ENCODE data around the gene PTPRM.

Gene PTPRM

DNA sequence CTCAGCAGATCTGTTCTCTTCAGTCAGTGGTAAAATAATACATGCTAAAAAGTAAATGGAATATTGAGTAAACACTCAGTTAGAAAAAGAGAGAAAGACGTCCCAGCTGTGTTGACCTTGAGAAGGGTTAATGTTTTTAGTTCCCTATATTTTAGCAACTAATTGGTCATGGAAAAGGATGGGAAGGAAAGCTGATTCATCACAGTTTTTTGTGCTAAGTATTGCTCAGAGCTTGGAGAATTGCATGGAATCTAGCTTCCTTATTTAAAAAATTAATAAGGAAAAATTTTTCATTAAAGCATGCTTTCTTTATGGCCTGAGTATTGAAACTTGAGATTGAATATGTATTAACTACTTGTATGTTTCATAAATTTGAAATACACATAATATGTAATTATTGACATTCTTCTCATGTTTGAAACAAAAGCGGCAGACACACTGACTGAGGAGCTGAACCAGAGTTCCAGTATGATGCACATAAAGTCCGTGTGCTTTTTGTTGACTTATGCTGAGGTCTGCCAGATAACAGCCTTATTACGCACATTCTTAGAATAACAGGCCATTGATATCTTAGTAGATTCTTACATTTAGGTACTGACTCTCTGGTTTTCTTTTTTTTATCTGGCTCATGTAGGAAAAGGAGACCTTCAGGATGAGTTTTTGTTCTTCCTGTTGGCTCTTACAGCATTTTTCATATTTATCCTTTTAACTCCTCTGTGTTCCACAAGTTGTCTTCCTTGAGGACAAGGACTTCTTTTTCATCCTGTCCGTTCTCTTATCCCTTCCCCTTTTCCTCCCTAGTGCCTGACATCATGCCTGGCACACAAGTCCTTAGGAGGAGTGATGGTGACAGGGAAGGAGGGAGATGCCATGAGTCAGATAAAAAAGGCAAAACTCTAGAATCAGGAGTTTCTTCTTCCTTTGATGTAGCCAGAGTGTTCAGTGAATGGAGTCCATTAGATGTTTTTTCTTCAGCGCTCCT is 194.1 kb downstream of the PTPRM start:
- no peak for DNase-seq

DNA sequence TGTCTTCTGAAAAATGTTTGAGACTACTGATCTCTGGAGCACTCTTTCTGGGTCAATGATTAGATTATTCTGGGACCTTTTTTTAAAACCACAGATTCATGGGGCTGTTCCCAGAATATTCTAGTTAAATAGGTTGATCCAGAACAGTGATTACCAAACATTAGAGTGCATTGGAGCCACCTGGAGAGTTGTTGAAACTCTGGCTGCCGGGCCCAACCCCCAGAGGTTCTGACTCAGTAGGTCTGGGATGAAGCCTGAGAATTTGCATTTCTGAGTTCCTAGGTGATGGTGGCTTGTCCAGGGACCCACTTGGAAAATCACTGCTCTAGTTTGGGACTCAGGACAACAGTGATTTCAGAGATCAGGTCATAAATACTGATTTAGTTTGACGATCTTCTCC is 197.3 kb downstream of the PTPRM start:
- DNase-seq, result no peak

DNA sequence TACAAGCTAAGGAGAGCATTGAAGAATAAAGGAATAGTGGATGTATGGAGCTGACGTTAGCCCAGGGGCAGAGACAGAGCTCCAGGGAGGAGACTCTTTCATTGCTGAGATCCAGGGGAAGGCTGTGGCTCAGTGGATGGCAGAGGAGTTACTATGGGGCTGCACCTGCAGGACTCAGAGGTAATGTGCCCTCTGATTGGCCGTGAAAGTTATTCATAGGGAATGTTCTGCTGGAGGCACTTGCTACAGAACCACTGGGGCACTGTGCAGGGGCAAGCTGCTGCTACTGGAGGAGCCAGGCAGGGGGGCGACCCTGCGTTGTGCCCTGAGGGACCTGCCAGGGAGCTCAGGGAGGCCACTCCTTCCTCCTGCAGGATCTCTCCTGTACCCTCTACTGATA is 199.2 kb downstream of the PTPRM start:
- no peak for DNase-seq

DNA sequence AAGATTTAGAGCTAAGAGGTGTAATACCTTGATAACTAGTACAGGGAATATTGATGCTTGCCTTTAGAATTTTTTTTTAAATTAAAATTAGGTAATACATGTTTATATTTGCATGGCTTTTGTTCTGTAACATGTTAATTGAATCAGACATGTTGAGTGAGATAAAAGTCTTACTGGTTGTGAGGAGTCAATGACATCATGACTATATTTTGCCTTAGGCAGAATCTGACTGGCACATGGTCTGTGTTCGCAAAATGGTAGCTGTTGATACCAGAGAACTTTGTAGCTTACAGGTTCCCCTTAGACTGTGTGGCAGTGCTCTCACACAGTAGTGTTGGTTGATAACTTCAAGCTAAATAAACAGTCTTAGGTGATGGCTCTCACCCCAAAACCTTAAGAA is 199.7 kb downstream of the PTPRM start:
- no peak for DNase-seq

DNA sequence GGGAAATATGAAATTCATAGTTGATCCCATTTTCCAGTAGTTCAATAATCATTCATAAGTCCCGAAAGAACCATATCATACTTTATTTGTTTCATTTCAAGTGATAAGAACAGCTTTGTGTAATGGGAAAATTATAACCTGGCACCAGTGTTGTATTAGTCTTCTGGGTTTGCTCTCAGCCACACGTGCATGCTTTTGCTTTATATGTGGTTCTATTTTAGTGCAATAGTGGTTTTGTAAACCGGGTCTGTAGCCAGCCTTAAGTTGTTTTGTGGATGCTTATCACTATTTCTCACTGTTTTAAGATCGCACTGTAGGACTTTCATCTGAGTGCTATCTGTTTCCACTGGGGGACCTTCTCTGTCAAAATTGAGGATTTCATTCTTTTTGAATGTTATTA is 203.8 kb downstream of the PTPRM start:
- no peak for DNase-seq

DNA sequence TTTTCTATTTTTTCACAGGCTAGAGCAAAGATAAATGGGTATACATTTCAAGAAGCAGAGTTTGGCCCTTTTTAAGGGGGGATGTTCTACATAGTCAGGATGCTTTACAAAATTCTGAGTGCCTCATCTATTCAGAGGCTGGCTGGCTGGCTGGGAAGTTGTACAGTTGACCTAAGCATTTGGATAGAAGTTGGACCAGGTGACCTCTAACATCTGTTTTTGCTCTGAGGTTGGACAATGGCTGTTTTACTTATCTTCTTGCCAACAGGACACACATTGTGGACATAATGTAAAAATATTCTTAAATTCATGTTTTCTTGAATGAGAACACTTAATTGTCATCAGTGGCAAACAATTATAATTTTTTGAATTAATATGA is 205.4 kb downstream of the PTPRM start:
- no peak for DNase-seq

DNA sequence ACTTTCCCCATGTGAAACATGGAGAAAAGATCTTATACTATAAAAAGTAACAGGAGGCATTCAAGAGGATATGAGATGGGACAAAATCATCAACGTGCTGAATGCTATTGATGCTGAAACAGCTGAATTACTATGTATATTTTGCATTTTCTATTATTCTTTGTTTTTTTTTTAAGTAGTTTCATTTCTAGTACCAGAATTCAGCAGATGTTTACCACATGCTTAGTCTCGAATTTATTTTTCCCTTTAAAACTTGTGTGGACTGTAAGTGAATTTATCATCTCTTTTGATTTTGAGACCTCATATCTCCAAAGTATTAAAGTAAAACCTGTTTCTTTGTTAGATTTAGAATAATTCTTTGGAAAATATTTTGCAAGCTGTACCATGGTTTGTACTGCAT is 205.8 kb downstream of the PTPRM start:
- DNase-seq, result no peak

DNA sequence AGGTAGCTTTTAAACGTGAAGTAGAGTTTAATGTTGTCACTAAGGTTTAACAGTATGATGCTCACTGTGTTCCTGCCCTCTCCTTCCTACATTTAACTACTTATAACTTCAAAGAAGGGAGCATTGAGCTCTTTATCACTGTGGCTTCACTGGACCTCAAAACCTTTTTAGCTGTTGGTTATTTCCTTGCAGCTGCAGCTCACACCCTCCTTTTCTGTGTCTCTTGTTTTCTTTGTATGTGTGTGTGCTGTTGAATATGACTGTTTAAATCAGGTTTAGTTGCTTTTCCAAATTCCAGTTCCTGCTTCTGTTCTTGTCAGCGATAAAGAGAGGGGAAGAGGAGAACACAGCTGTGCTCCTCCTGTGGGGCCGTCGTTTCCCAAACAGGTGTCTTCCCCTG is 208.0 kb downstream of the PTPRM start:
- no peak for DNase-seq

DNA sequence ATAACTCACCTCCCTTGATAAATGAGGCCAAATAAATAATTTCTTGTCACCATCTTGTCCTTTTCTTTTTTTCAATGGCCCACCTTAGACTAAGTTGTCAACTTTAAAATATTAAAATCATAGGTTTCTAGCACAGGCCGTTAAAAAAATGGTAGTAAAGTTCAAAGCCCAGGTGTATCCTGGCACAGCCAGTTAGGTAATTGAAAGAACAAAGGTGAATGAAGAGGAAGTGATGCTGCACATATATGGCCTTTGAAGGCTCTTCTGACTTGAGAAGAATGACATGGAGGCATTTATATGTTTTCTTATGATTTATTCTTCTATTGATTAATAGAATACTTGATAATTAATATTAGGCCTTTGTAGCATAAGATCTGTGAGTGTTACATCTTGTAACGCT is 208.7 kb downstream of the PTPRM start:
- DNase-seq, result no peak

DNA sequence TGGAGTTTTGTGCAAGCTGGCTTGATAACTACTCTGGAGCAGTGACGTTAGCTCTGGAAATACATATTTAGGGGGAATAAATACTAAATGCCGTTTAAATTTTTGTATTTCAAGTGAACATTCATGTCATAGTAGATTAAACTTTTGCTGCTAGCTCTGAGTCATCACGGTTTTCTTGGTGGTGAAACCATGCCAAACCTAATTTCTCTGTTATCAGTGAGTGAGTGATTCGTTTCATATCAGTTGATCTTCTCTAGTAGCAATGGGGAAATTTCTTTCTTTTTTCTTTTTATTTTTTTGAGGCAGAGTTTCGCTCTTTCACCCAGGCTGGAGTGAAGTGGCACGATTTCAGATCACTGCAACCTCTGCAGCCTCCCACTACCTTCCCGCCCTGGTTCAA is 211.1 kb downstream of the PTPRM start:
- DNase-seq, result no peak

DNA sequence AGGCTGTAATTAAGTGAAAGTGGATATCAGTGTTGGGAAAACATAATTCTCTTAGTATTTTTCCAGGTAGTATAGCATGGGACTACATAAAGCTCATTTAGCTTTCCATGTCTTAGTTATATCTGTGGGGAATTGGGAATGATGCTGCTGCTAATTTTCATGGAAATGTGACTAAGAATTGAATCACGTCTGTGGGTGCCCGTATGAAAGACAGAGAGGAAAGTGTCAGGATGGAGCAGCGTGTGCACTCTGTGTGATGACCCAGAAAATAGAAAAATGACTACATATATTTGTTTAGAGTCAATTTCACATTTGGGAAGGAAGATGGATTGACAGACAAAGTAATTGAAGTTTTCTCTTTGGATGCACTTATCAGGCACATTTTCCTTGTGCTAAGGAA is 212.1 kb downstream of the PTPRM start:
- no peak for DNase-seq

DNA sequence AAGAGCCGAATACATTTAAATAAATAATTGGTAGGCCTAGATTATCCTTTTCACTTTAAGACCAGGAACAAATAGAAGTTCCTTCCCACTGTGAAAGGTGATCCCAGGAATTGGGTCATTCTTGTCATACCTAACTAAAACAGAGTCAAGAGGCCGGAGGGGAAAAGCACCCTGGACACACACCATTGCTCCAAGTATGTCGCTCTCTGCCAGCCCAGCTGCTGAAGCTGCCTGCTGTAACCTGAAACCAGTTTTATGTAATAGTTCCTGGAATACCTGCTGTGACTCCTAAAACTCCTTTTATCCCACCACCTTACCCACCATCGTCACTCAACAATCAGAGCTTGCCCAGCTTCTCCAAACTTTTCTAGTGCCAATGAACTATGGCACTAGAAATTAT is 217.1 kb downstream of the PTPRM start:
- no peak for DNase-seq

DNA sequence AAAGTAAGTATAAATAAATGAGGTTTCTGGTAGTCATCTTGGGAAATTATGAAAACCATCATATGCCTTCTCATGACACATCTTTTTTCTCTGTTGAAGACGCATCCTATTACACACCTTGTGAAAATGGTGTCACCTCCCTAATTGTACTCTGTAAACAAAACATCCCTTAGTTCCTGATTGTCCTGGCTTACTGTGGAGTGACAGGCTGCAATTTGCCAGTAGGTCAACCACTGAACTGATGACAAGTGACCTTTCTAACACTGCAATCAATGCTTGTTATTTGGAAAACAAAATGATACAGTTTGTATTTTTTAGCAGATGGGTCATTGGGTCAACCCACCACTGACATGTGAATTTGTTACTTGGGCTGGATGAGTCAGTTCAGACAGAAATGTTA is 219.5 kb downstream of the PTPRM start:
- no peak for DNase-seq

DNA sequence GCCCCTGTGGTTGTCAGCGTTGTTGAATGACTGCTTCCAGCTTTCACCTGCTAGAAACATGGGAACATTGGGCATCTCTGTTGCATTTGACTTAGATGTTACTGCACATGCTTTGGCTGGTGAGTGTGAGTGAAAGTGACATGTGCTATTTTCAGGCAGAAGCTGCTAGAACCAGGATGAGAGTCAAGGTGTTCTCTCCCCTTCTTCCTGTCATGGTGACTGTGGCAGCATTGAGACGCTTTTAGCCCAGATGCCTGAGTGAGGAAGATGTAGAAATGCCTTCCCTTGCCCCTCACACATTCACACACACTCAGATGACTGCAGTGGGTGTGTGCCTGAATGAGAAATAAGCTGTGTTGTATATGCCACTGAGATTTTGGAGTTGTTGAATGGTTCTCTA is 220.2 kb downstream of the PTPRM start:
- DNase-seq, result no peak

DNA sequence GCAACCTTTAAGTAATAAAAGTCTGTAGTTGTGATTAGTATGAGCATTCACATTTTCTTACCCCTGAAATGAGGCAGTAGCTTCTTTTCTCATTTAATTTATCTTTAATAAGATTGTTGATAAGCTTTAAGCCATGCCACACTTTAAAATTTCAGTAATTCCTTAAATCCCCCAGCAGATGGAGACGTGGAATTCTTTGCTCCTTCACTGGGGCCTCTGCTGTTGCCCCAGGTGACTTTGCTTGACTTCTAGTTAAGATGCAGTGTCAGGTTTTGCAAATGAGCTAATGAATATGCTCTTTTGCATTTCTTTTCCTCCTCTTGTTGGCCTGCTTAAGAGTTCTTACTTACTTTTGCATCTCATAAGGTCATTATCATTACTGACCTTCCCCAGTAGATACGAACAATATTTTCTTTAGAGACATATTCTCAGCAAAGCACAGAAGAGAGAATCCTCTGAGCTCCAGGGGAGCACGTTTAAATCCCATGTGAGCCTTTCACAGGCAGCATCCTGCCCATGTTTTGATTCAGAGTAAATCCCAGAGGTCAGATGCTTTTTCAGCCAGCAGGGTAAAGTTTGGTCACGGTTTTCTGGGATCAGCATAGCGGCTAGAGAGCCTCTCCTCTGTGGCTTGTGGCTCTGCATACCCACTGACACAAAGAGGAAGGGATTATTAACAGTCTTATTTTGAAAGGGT is 222.9 kb downstream of the PTPRM start:
- peak; percentile 33 for DNase-seq

DNA sequence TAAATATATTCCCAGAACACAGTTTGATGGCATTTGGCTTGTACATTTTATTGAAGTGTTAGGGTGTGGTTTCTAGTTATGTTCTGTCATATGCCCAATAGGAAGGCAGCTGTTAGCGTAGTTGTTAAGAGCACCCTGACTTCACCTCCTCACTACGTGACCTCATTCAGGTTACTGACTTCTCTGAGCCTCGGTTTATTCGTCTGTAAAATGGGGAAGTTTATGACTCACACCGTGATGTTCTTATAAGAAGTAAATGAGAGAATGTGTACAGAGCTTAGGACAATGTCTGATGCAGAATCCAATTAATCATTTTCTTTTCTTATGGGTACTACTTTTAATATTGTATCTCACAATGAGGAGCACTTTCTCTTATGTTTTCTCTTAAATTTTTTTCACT is 226.0 kb downstream of the PTPRM start:
- DNase-seq, result no peak

DNA sequence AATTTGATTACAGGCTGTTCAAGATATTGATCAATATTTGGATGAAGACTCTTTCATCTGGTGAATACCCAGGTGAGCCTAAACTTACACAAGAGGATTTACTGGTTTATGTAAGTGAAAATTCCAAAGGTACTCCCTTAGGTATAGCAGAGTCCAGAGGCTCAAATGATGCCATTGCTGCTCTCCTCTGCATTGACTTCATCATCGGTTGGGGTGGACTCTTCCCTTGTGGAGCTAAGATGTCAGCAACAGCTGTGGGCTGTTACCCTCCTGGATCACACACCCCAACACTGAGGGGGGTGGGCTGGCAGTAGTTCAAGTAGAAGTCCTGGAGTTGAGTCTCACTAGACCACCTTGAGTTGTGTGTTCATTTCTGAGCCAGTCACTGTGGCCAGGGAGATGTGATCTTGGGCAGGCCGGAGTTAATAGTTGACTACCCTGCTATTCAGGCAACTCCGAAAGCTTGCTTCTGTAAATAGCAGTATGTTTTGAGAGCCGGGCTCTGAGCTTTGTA is 236.9 kb downstream of the PTPRM start:
- DNase-seq, result no peak

DNA sequence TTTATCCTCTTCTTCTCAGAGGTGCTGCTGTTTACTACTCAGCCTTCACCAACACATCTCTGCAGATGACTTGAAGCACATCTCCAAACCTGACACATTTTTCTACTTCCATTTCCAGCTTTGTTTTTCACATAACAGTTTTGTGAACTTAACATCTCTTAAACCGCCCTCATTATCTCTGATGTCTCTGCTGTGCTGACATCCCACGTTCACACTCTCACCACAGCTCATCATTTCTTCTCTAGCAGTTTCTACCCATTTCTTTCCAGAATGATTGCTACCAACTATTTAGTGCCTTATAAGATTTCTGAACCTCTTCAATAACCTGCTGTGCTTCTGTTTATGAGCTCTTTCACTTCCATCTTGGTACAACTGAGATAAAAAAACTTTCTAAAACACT is 238.0 kb downstream of the PTPRM start:
- no peak for DNase-seq

DNA sequence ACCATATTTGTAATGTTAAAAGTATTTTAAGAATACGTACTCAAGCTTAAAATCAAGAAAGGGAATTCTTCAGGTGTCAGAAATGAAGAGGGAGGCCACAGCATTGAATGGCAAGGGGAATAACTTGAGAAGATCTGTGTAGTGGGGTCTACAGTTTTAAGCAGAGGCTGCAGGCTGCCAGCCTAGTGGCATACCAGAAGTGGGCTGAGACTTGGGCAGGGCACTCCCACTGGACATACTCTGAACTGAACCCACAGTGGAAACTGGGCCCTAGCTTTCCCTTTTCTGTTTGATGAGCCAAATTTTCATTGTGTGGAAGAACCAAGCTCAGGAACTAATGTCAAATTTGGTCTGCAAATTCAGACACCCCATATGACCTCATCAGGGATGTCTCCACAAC is 238.8 kb downstream of the PTPRM start:
- no peak for DNase-seq

DNA sequence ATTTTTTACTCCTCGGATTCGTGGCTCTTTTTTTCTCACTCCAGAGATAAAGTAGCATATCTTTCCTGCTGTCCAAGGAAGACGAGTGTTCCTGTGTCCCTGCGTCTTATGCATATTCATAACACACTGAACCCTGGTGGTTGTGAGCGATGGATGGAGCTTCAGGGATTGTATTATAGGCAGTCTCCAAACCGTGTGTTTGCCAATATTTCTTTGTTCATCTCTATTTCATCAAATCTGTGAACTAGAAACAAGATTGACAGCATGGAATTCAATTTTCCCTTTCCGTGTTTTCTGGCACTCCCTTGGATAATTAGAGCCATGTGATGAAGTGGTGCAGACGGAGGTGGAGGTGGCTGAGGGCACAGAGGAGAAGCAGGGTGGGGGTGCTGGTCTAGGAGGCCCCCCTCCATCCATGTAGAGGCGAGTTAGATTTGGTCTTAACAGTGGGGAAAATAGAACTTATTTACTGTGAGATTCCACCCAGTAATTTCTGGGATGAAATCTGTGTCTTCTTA is 240.9 kb downstream of the PTPRM start:
- DNase-seq, result no peak

DNA sequence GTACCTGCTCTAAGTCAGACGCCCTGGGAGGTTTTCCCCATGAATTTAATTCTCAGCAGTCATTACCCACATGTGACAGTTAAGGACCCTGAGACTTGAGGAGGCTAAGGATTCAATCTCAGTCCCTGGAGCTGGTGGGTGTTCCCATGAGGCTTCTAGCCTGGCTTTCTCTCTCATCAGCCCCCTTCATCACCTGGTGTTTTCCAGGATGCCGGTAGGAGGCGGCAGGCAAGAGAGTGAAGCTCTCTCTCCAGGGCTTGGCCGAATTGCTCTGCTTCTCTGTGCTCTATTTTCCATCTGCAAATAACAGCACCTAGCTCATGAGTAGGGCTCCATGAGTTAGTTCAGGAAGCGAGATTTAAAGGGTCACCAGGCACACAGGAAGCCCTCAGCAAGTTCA is 241.9 kb downstream of the PTPRM start:
- DNase-seq, result no peak

DNA sequence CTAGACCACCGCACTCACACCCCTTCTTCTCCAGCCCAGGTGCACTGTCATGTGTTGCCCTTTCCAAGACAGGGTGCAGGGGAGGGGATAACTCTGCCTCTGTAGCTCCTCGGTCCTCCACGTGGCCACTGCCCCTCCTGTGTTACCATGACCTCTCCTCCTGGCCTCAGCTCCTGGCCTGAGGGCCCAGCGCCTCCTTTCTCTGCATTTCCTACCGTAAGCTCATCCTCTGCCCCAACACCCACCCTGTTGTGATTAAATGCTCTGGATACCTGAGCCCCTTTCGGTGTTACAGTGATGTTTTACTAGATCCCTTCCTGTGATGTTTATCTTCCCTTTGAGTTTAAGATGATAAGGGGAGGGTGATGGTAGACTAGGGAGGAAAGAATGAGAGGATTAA is 242.3 kb downstream of the PTPRM start:
- no peak for DNase-seq

DNA sequence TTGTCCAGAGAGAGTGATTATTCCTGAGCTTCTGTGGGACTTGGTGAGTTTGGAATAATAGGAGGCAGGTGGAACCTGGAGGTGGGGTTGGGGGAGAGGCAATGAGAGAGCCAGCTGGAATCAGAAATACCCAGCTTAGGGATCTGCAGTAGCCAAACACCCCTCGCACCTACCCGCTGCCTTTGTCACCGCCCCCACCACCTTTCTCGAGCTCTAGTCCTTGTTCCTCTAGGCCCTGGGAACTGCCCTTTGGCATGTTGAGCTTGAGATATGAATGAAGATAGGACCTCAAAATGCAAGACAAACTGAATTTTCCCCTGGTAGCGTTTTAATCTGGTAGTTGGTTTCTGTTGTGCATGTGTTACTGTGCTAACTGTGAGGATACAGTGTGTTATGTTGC is 242.9 kb downstream of the PTPRM start:
- DNase-seq, result no peak

DNA sequence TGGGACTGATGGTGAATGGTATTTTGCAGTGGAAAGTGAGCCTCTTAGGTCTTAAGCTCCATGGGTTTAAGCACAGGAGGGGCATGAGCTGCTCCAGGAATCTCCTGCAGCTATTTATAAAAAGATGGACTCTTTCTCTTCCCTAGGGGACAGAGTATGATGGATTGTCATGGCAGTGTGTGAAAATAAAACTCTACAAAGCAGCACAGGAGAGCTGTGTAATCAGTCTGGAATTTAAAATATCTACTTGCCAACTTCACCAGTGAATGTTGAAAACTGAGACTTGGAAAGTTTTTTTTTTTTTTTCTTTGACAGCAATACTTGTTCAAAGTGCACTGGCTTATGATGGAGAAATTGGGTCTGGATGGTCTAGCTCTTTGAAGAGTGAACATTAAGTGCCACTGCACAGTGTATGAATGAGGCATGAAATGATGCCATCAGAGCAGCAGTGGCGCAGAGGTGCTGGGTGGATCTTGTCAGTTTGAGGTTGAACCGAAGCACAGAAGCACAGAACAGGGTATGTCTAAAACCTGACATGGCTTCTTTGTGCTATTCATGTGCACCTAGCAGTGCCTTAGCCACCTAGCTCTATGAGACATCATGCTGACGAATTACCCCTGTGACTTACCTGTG is 245.4 kb downstream of the PTPRM start:
- no peak for DNase-seq

All from NCI-H345 (cell line).